Esophagus squamous epithelium (tissue), 4 donors: Measurements from ENCODE around the gene PRDM5.

Experiments used
- CTCF ChIP-seq, 6 experiments: fragments of 450-650 bp in 4 of 6; fragments of 200-600 bp in 2 of 6; sonication (generic) in 2 of 6; IDR thresholded peaks; one replicate each; pipeline ENCODE4 v1.5.1; 2016 to 2019; ENCODE audit warnings: antibody characterized with exemption in 6 of 6, mild to moderate bottlenecking in 4 of 6, moderate library complexity in 4 of 6
- POLR2A ChIP-seq, 4 donors: fragments of 450-650 bp; IDR thresholded peaks; one replicate each; pipeline ENCODE4 v1.6.1; 2017; ENCODE audit warnings: antibody characterized with exemption in 4 of 4, mild to moderate bottlenecking in 4 of 4, moderate library complexity in 3 of 4

- TF ChIP-seq CTCF (IDR thresholded peaks at IDR 0.05) (no peak), POLR2A (IDR thresholded peaks at IDR 0.05) (no peak)
Measured at GRCh38 chr4:120923207-120923522, 639 bp upstream of the PRDM5 start.
